ENCODE measurements around the gene AK2. TPM values are rescaled to one million over a fixed set of nuclear protein-coding genes. Genes with fewer than 3 reads are reported as not detected.

The AK2 gene
- total RNA-seq, 1 donor from 2014 or later: 126 TPM

GRCh38 chr1:33080885-33081553 lies 44.3 kb upstream of the AK2 start, which contains the start of gene AZIN2:
TSS of gene AZIN2 (plus strand) at chr1:33081153. CDS start at chr1:33082250, 1,097 bp downstream.
- no peaks in the 10 kb centered on the region for H3K79me2 ChIP-seq (ENCODE audit: insufficient read depth, low read length)
- Mint-ChIP-seq H3K36me3 (ENCODE audit: low read depth, unreplicated experiment) (peaks cover 12% of the 10 kb centered on the region), H3K4me3 (ENCODE audit: unreplicated experiment) (peak within 1 kb of the TSS; percentile 82), H3K27me3 (ENCODE audit: low read depth, unreplicated experiment) (peaks cover 15% of the 10 kb centered on the region), H3K4me1 (ENCODE audit: low read depth, unreplicated experiment) (peaks cover 9% of the 10 kb centered on the region), H3K9me3 (ENCODE audit: unreplicated experiment) (no peaks in the 10 kb centered on the region), H3K27ac (ENCODE audit: unreplicated experiment) (peak within 1 kb of the TSS; percentile 43)
- no peaks in the 10 kb centered on the region for H3K36me3 ChIP-seq (ENCODE audit: insufficient read depth, low read length)
- H3K27me3 ChIP-seq (ENCODE audit: insufficient read depth, low read length): no peaks in the 10 kb centered on the region
- TF ChIP-seq EZH2 (IDR thresholded peaks at IDR 0.05; ENCODE audit: insufficient read depth, low read length): no peak
- TF ChIP-seq, protein P1, sequence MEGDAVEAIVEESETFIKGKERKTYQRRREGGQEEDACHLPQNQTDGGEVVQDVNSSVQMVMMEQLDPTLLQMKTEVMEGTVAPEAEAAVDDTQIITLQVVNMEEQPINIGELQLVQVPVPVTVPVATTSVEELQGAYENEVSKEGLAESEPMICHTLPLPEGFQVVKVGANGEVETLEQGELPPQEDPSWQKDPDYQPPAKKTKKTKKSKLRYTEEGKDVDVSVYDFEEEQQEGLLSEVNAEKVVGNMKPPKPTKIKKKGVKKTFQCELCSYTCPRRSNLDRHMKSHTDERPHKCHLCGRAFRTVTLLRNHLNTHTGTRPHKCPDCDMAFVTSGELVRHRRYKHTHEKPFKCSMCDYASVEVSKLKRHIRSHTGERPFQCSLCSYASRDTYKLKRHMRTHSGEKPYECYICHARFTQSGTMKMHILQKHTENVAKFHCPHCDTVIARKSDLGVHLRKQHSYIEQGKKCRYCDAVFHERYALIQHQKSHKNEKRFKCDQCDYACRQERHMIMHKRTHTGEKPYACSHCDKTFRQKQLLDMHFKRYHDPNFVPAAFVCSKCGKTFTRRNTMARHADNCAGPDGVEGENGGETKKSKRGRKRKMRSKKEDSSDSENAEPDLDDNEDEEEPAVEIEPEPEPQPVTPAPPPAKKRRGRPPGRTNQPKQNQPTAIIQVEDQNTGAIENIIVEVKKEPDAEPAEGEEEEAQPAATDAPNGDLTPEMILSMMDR (IDR thresholded peaks at IDR 0.05; ENCODE audit: insufficient read depth, low read depth, low read length): no peak
- peak within 1 kb of the TSS; percentile 97 for H3K4me2 ChIP-seq (ENCODE audit: low read length)
- H3K4me3 ChIP-seq (ENCODE audit: insufficient read depth, low read depth, low read length): peak within 1 kb of the TSS; percentile 71
- DNase-seq (ENCODE audit: low read depth): peak; percentile 87
- peak within 1 kb of the TSS; percentile 99 for H2AFZ ChIP-seq (ENCODE audit: low read depth, low read length)
- FAIRE-seq: no peak
- no peak within 1 kb of the TSS for H3K27ac ChIP-seq (ENCODE audit: low read depth, low read length)
- peaks cover 26% of the 10 kb centered on the region for H4K20me1 ChIP-seq (ENCODE audit: insufficient read depth, low read length)
- no peaks in the 10 kb centered on the region for H3K9me3 ChIP-seq (ENCODE audit: insufficient read depth, low read depth, low read length)
- peaks cover 17% of the 10 kb centered on the region for H3K4me1 ChIP-seq (ENCODE audit: insufficient read depth, low read length)
- H3K9ac ChIP-seq (ENCODE audit: low read length): peak within 1 kb of the TSS; percentile 84

DNA sequence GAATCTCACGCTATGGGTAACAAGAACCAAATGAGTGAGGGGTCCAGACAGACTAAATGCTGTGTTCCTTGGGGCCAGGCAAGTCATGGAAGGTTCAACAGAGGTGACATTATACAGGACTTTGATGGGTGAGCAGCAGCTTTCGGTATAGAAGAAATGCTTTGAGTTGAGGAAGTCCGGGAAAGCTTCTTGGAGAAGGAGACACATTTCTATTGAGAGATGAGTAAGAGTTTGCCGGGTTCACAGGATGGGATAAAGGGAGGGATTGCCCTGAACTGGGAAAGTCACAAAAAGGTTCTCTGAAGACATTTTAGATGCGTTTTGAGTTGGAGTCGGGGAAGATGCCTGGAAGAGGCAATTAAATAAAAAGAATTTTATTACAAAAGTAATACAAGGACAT lies 43.7 kb upstream of the AK2 start:
- peaks cover 17% of the 10 kb centered on the region for H3K4me1 ChIP-seq (ENCODE audit: insufficient read depth, low read length)
- DNase-seq (ENCODE audit: low read depth) (no peak), FAIRE-seq (no peak)
- H3K4me3 Mint-ChIP-seq (ENCODE audit: unreplicated experiment): peak overlapping the region; percentile 82
- peak overlapping the region; percentile 99 for H2AFZ ChIP-seq (ENCODE audit: low read depth, low read length)
- no peaks in the 10 kb centered on the region for H3K36me3 ChIP-seq (ENCODE audit: insufficient read depth, low read length)
- peaks cover 13% of the 10 kb centered on the region for H3K27me3 Mint-ChIP-seq (ENCODE audit: low read depth, unreplicated experiment)
- H3K4me2 ChIP-seq (ENCODE audit: low read length): peak overlapping the region; percentile 97
- peak overlapping the region; percentile 84 for H3K9ac ChIP-seq (ENCODE audit: low read length)
- no peak overlapping the region for H3K27ac ChIP-seq (ENCODE audit: low read depth, low read length)
- H3K9me3 ChIP-seq (ENCODE audit: insufficient read depth, low read depth, low read length): no peaks in the 10 kb centered on the region
- H3K79me2 ChIP-seq (ENCODE audit: insufficient read depth, low read length): no peaks in the 10 kb centered on the region
- peaks cover 9% of the 10 kb centered on the region for H3K36me3 Mint-ChIP-seq (ENCODE audit: low read depth, unreplicated experiment)
- no peaks in the 10 kb centered on the region for H3K27me3 ChIP-seq (ENCODE audit: insufficient read depth, low read length)
- peaks cover 20% of the 10 kb centered on the region for H4K20me1 ChIP-seq (ENCODE audit: insufficient read depth, low read length)
- peak overlapping the region; percentile 71 for H3K4me3 ChIP-seq (ENCODE audit: insufficient read depth, low read depth, low read length)
- peak overlapping the region; percentile 0 for H3K27ac Mint-ChIP-seq (ENCODE audit: unreplicated experiment)
- TF ChIP-seq, protein P1 (IDR thresholded peaks at IDR 0.05; ENCODE audit: insufficient read depth, low read depth, low read length): no peak
- TF ChIP-seq EZH2 (IDR thresholded peaks at IDR 0.05; ENCODE audit: insufficient read depth, low read length): no peak
- H3K9me3 Mint-ChIP-seq (ENCODE audit: unreplicated experiment): no peaks in the 10 kb centered on the region
- peaks cover 9% of the 10 kb centered on the region for H3K4me1 Mint-ChIP-seq (ENCODE audit: low read depth, unreplicated experiment)

DNA sequence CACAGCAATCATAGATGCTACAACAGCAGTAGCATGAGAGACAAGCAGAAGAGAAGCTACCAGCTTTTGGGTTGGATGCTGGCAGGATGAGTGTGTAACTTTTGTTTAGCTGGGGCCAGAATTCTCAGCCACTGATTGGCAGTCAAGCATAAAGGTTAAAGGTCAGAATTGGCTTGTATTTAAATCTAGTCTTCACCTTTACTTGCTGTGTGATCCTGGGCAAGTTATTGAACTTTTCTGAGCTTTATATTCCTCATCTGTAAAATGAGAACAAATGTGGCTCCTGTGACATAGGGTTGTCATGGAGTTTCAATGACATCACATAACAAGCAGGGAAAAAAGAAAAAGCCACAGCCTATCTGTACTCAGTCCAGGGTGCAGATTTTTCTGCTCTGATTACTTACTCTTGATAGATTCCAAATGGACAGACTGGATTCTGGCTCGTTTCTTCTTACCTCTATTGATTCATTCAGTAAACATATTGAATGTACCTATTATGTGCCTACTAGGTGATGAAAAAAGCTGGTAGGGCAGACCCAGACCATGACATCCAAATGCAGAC lies 41.4 kb upstream of the AK2 start:
- H3K4me1 Mint-ChIP-seq (ENCODE audit: low read depth, unreplicated experiment): peaks cover 9% of the 10 kb centered on the region
- Histone ChIP-seq H3K4me3 (ENCODE audit: insufficient read depth, low read depth, low read length) (no peak overlapping the region), H2AFZ (ENCODE audit: low read depth, low read length) (no peak overlapping the region), H3K36me3 (ENCODE audit: insufficient read depth, low read length) (no peaks in the 10 kb centered on the region), H3K27me3 (ENCODE audit: insufficient read depth, low read length) (no peaks in the 10 kb centered on the region), H4K20me1 (ENCODE audit: insufficient read depth, low read length) (peaks cover 8% of the 10 kb centered on the region), H3K79me2 (ENCODE audit: insufficient read depth, low read length) (no peaks in the 10 kb centered on the region), H3K9me3 (ENCODE audit: insufficient read depth, low read depth, low read length) (no peaks in the 10 kb centered on the region), H3K4me1 (ENCODE audit: insufficient read depth, low read length) (peaks cover 17% of the 10 kb centered on the region), H3K9ac (ENCODE audit: low read length) (no peak overlapping the region), H3K4me2 (ENCODE audit: low read length) (no peak overlapping the region), H3K27ac (ENCODE audit: low read depth, low read length) (no peak overlapping the region)
- FAIRE-seq (no peak), DNase-seq (ENCODE audit: low read depth) (peak; percentile 14)
- no peaks in the 10 kb centered on the region for H3K9me3 Mint-ChIP-seq (ENCODE audit: unreplicated experiment)
- TF ChIP-seq, protein P1 (IDR thresholded peaks at IDR 0.05; ENCODE audit: insufficient read depth, low read depth, low read length): no peak
- no peak for TF ChIP-seq EZH2 (IDR thresholded peaks at IDR 0.05; ENCODE audit: insufficient read depth, low read length)
- H3K27me3 Mint-ChIP-seq (ENCODE audit: low read depth, unreplicated experiment): peaks cover 8% of the 10 kb centered on the region
- no peak overlapping the region for H3K4me3 Mint-ChIP-seq (ENCODE audit: unreplicated experiment)
- no peak overlapping the region for H3K27ac Mint-ChIP-seq (ENCODE audit: unreplicated experiment)
- peaks cover 6% of the 10 kb centered on the region for H3K36me3 Mint-ChIP-seq (ENCODE audit: low read depth, unreplicated experiment)

Data from astrocyte (in vitro differentiated cells and primary cell).